GM12878 (cell line): ENCODE data around the gene CHST14. TPM values are rescaled to one million over a fixed set of nuclear protein-coding genes. Genes with fewer than 3 reads are reported as not detected.

Experiments used
- ATAC-seq: fragments of 200-7000 bp; cut with Tn5 transposase; 3 replicates; pipeline ENCODE4 v1.9.1; 2020; ENCODE audit warnings: mild to moderate bottlenecking, moderate library complexity
- BruUV-seq: library from RNA; stranded (reverse); fragments of 400-500 nt; replicated peaks from 2 replicates; lab custom pipeline; 2021; lab: Mats Ljungman, UMichigan
- CTCF ChIA-PET: fragments of 300-600 bp; sonication (Branson Sonifier 250); formaldehyde crosslinking; extraction: SDS; loops from one replicate; lab custom pipeline; 2021; ENCODE audit warnings: inconsistent platforms; lab: Yijun Ruan, JAX
- POLR2A ChIA-PET: fragments of 350-600 bp; formaldehyde crosslinking; extraction: SDS; loops from one replicate; lab custom pipeline; 2021; ENCODE audit warnings: inconsistent platforms; lab: Charles Lee
- RAD21 ChIA-PET: fragments of 300-600 bp; sonication (Branson Sonifier 250); formaldehyde crosslinking; loops from one replicate; lab custom pipeline; 2023; ENCODE audit warnings: antibody characterized with exemption; ENCODE audit not compliant: unreplicated experiment; lab: Charles Lee
- SMC1A ChIA-PET: fragments of 300-600 bp; sonication (Branson Sonifier 250); formaldehyde crosslinking; loops from one replicate; lab custom pipeline; 2023; ENCODE audit not compliant: unreplicated experiment, uncharacterized antibody; lab: Charles Lee
- DNase-seq: peaks from one replicate; pipeline ENCODE4 v3.0.0-alpha.2; 2011; ENCODE audit warnings: low read depth, low spot score
- FAIRE-seq: peaks from 3 replicates; lab custom pipeline; 2011; peaks lifted over from hg19 to GRCh38; lab: Jason Lieb, UNC
- H2AFZ ChIP-seq: 2 replicates; pipeline ENCODE4 v1.6.0; 2011; ENCODE audit warnings: low read depth, low read length, control low read depth; ENCODE audit not compliant: control insufficient read depth
- H3K27ac ChIP-seq: 2 replicates; pipeline ENCODE4 v1.5.1; 2011; ENCODE audit warnings: control low read depth; ENCODE audit not compliant: control insufficient read depth, insufficient read depth
- H3K27me3 ChIP-seq, 2 experiments: replicated peaks in 1 of 2; 2 replicates each; pipeline versions ENCODE4 v1.6.0 to v1.6.1; 2011; ENCODE audit warnings: low read length in 1 of 2; ENCODE audit not compliant: control insufficient read depth in 2 of 2, insufficient read depth in 2 of 2
- H3K36me3 ChIP-seq, 2 experiments: 2 replicates each; pipeline ENCODE4 v1.5.1; 2011; ENCODE audit warnings: low read length in 1 of 2; ENCODE audit not compliant: control insufficient read depth in 2 of 2, insufficient read depth in 2 of 2
- H3K4me1 ChIP-seq: 2 replicates; pipeline ENCODE4 v1.6.1; 2011; ENCODE audit warnings: mild to moderate bottlenecking, low read length, moderate library complexity, mixed read lengths; ENCODE audit not compliant: control insufficient read depth, insufficient read depth
- H3K4me2 ChIP-seq: 2 replicates; pipeline ENCODE4 v1.6.0; 2011; ENCODE audit warnings: control low read depth; ENCODE audit not compliant: control insufficient read depth, insufficient read depth
- H3K4me3 ChIP-seq: fragments of 200-600 bp; sonication (generic); 2 replicates; pipeline ENCODE4 v1.5.1; 2016
- H3K79me2 ChIP-seq: 2 replicates; pipeline ENCODE4 v1.6.0; 2011; ENCODE audit warnings: low read length; ENCODE audit not compliant: control insufficient read depth, insufficient read depth
- H3K9ac ChIP-seq: 2 replicates; pipeline ENCODE4 v1.8.0; 2011; ENCODE audit warnings: low read length, control low read depth, mixed read lengths; ENCODE audit not compliant: control insufficient read depth, insufficient read depth
- H3K9me3 ChIP-seq: replicated peaks from 3 replicates; pipeline ENCODE4 v1.5.1; 2011; ENCODE audit warnings: mild to moderate bottlenecking, low read length; ENCODE audit not compliant: control insufficient read depth, insufficient read depth
- H4K20me1 ChIP-seq: 2 replicates; pipeline ENCODE4 v1.6.0; 2011; ENCODE audit not compliant: control insufficient read depth, insufficient read depth
- BACH1 ChIP-seq: fragments of 450-650 bp; IDR thresholded peaks from 2 replicates; pipeline ENCODE4 v1.6.1; 2017; ENCODE audit warnings: mild to moderate bottlenecking, borderline replicate concordance
- BHLHE40 ChIP-seq, 2 experiments: fragments of 450-650 bp in 1 of 2; IDR thresholded peaks; 2 replicates each; pipeline ENCODE4 v1.6.1; 2011 to 2017; ENCODE audit warnings: low read depth in 2 of 2, borderline replicate concordance in 1 of 2, improper control_type of control experiment in 1 of 2, low read length in 1 of 2, mild to moderate bottlenecking in 1 of 2
- CTCF ChIP-seq, 3 experiments: IDR thresholded peaks in 2 of 3; conservative IDR thresholded peaks in 1 of 3; 2 replicates each; pipeline ENCODE4 v1.5.1; 2011; ENCODE audit warnings: low read depth in 3 of 3, low read length in 3 of 3, mild to moderate bottlenecking in 3 of 3, control low read depth in 2 of 3, moderate library complexity in 2 of 3, inconsistent platforms in 1 of 3, mixed read lengths in 1 of 3; ENCODE audit not compliant: control insufficient read depth in 2 of 3, insufficient read depth in 1 of 3; ENCODE audit errors: extremely low read depth in 1 of 3
- DPF2 ChIP-seq: fragments of 450-650 bp; IDR thresholded peaks from 2 replicates; pipeline ENCODE4 v1.6.1; 2017; ENCODE audit warnings: mild to moderate bottlenecking
- EP300 ChIP-seq, 2 experiments: fragments of 150-350 bp in 1 of 2; IDR thresholded peaks; 2 replicates each; pipeline ENCODE4 v1.6.1; 2011 to 2012; ENCODE audit warnings: low read depth in 2 of 2, low read length in 2 of 2, borderline replicate concordance in 1 of 2, improper control_type of control experiment in 1 of 2, inconsistent platforms in 1 of 2; ENCODE audit not compliant: control insufficient read depth in 1 of 2
- GATAD2B ChIP-seq: fragments of 450-650 bp; conservative IDR thresholded peaks from 2 replicates; pipeline ENCODE4 v1.6.1; 2017; ENCODE audit warnings: low read depth, mild to moderate bottlenecking, moderate library complexity
- IKZF1 ChIP-seq: fragments of 450-650 bp; conservative IDR thresholded peaks from 2 replicates; pipeline ENCODE4 v1.6.1; 2017; ENCODE audit warnings: antibody characterized with exemption, mild to moderate bottlenecking
- PBX3 ChIP-seq: IDR thresholded peaks from 2 replicates; pipeline ENCODE4 v1.6.1; 2011; ENCODE audit warnings: mild to moderate bottlenecking, low read depth, low read length, moderate library complexity; ENCODE audit not compliant: insufficient replicate concordance
- ZNF622 ChIP-seq: fragments of 450-650 bp; IDR thresholded peaks from 2 replicates; pipeline ENCODE4 v1.6.1; 2017; ENCODE audit warnings: mild to moderate bottlenecking, inconsistent platforms
- ZNF687 ChIP-seq: fragments of 450-650 bp; IDR thresholded peaks from 2 replicates; pipeline ENCODE4 v1.6.1; 2017; ENCODE audit warnings: mild to moderate bottlenecking, moderate library complexity
- WGBS: methylation state at CpG from one replicate; pipeline ENCODE4 v1.1.6; 2016; ENCODE audit warnings: low lambda C conversion rate; ENCODE audit not compliant: insufficient replicate concordance, insufficient coverage; ENCODE audit errors: missing lambda C conversion rate; 5-methylcytosine and 5-hydroxymethylcytosine counted together
- in situ Hi-C: fragments of 300-500 bp; cut with MboI; formaldehyde crosslinking; loops from 9 replicates; pipeline ENCODE4 v1.14.3; 2018; ENCODE audit warnings: mixed read lengths
- intact Hi-C: fragments of 100-400 bp; cut with micrococcal nuclease; formaldehyde crosslinking; loops from one replicate; pipeline ENCODE4 v1.14.2; 2022; ENCODE audit not compliant: unreplicated experiment
- polyA plus RNA-seq, 11 experiments: library from polyadenylated mRNA; depleted of rRNA in 4 of 11; unstranded in 6 of 11; stranded (reverse) in 5 of 11; fragments of >200 nt; fragmentation: Nextera tagmentation in 4 of 11; fragmentation: Illumina TruSeq in 1 of 11; extraction: Ambion mirVana in 4 of 11; extraction: Trizol in 1 of 11; gene quantifications; 1 replicate in 1 of 11; 2 replicates in 10 of 11; pipeline versions ENCODE4 v1.2.1 to v1.2.3, GENCODE V29; 2011 to 2016; ENCODE audit warnings: inconsistent platforms in 2 of 11, missing spikeins in 2 of 11, low read depth in 1 of 11
- total RNA-seq, 4 experiments: library from RNA; depleted of rRNA in 3 of 4; stranded (reverse); fragments of >200 nt in 3 of 4; fragmentation: Illumina TruSeq in 1 of 4; extraction: Trizol in 1 of 4; gene quantifications; 2 replicates each; pipeline versions ENCODE4 v1.2.1 to v1.2.3, GENCODE V29; 2013 to 2021

Gene CHST14
- total and polyA plus RNA-seq, 10 of the 15 experiments (the other 5 are each of a cell fraction or from before 2014, with no cell fraction given), result 1.3 to 12.8 (median 6.2) TPM

GRCh38 chr15:40441565-40442531 is 28.9 kb upstream of the CHST14 start:
- peak overlapping the region; percentile 54 for H3K9ac ChIP-seq
- H2AFZ ChIP-seq, result no peak overlapping the region
- no TSS peak for BruUV-seq
- peak; percentile 34 for ATAC-seq
- ChIA-PET CTCF (interaction anchor here (0.7 to 1.6 kb wide), 6 partner anchors 9 to 156 kb away, joined by 3 to 12 read pairs (median 3); no protein-coding TSS in a partner anchor), SMC1A (interaction anchor here (0.9 to 1.3 kb wide), 5 partner anchors 8 to 151 kb away, joined by 4 to 5 read pairs (median 4); no protein-coding TSS in a partner anchor), POLR2A (interaction anchor here (0.6 to 4.1 kb wide), 6 partner anchors 11 to 148 kb away, joined by 3 to 26 read pairs (median 4); partner anchors contain the start of gene CHST14), RAD21 (interaction anchor here (0.6 to 1.7 kb wide), 5 partner anchors 9 to 123 kb away, joined by 3 to 9 read pairs (median 3); partner anchors contain the start of gene CCDC32)
- 0 out of 4 replicates have a peak, but pooled peaks cover 0 to 4% of the 10 kb centered on the region in 2 experiments for H3K36me3 ChIP-seq
- H4K20me1 ChIP-seq, result peaks cover 23% of the 10 kb centered on the region
- intact Hi-C loops, result loop anchor here (10.0 kb wide), 1 partner anchor 153 kb away; the partner anchor contains the start of gene KNL1
- no peak for DNase-seq
- H3K27ac ChIP-seq, result no peak overlapping the region
- peaks cover 15% of the 10 kb centered on the region for H3K4me1 ChIP-seq
- H3K27me3 ChIP-seq, result peaks cover 5 to 11% of the 10 kb centered on the region in 2 experiments
- no peak for FAIRE-seq
- H3K4me3 ChIP-seq, result peak overlapping the region; percentile 84
- H3K9me3 ChIP-seq, result no peaks in the 10 kb centered on the region
- peaks cover 31% of the 10 kb centered on the region for H3K79me2 ChIP-seq
- in situ Hi-C loops, result no loop called here
- WGBS, result 0% methylated on average over 5 of the region's 119 CpGs
- H3K4me2 ChIP-seq, result peak overlapping the region; percentile 89
- TF ChIP-seq ZNF687, result 0 out of 2 replicates have a peak, but pooled peaks have one; percentile 25
- no peak for TF ChIP-seq PBX3
- TF ChIP-seq ZNF622, result no peak
- peak; percentile 36 for TF ChIP-seq IKZF1
- TF ChIP-seq CTCF (IDR thresholded peaks at IDR 0.05 in 2 of 3, conservative IDR thresholded peaks at IDR 0.05 in 1 of 3; ENCODE audit: control insufficient read depth in 2 of 3, extremely low read depth in 1 of 3, insufficient read depth in 1 of 3, low read depth in 3 of 3, low read length in 3 of 3), result peak in 2 of 3 experiments; percentile 24 to 48; a peak in 3 of 6 replicates
- TF ChIP-seq DPF2, result 0 out of 2 replicates have a peak, but pooled peaks have one; percentile 3
- 0 out of 2 replicates have a peak, but pooled peaks have one; percentile 21 for TF ChIP-seq GATAD2B
- TF ChIP-seq BHLHE40 (IDR thresholded peaks at IDR 0.05; ENCODE audit: borderline replicate concordance in 1 of 2, low read depth in 2 of 2, low read length in 1 of 2), result peak in 1 of 2 experiments; percentile 11; a peak in 1 of 4 replicates
- peak; percentile 10; the same call in 1 of the 2 replicates for TF ChIP-seq BACH1
- TF ChIP-seq EP300 (IDR thresholded peaks at IDR 0.05; ENCODE audit: borderline replicate concordance in 1 of 2, control insufficient read depth in 1 of 2, low read depth in 2 of 2, low read length in 2 of 2), result no peak
